Bronchial epithelial cell (primary cell): ENCODE data around the gene FGD4. TPM values are rescaled to one million over a fixed set of nuclear protein-coding genes. Genes with fewer than 3 reads are reported as not detected.
"Not testable (repeated sequence)": the region's sequence is repeated elsewhere in the genome, so short reads cannot be mapped to it uniquely, and the experiment has no call there.

Experiments used
- DNase-seq: peaks from one replicate; pipeline ENCODE4 v3.0.0-alpha.2; 2010; ENCODE audit warnings: low read depth
- FAIRE-seq: peaks from 2 replicates; lab custom pipeline; 2011; peaks lifted over from hg19 to GRCh38; lab: Jason Lieb, UNC
- H3K27me3 ChIP-seq: 2 replicates; pipeline ENCODE4 v1.5.1; 2011; ENCODE audit warnings: low read length; ENCODE audit not compliant: control insufficient read depth, insufficient read depth
- H3K36me3 ChIP-seq: 2 replicates; pipeline ENCODE4 v1.5.1; 2011; ENCODE audit warnings: low read length; ENCODE audit not compliant: control insufficient read depth, insufficient read depth
- H3K4me3 ChIP-seq: 2 replicates; pipeline ENCODE4 v1.5.1; 2011; ENCODE audit warnings: mild to moderate bottlenecking, low read depth, low read length, control low read depth
- total RNA-seq: library from RNA; depleted of rRNA; stranded (reverse); fragments of >200 nt; gene quantifications from 2 replicates; pipeline ENCODE4 v1.2.1, GENCODE V29; 2014
- TF ChIP-seq, protein P1 (sequence below): IDR thresholded peaks from 2 replicates; pipeline ENCODE4 v1.5.1; 2011; ENCODE audit warnings: mild to moderate bottlenecking, moderate library complexity, low read length, control low read depth, inconsistent platforms; ENCODE audit not compliant: insufficient read depth, severe bottlenecking

The FGD4 gene
- total RNA-seq, 1 donor from 2014 or later, result 22.9 TPM

DNA sequence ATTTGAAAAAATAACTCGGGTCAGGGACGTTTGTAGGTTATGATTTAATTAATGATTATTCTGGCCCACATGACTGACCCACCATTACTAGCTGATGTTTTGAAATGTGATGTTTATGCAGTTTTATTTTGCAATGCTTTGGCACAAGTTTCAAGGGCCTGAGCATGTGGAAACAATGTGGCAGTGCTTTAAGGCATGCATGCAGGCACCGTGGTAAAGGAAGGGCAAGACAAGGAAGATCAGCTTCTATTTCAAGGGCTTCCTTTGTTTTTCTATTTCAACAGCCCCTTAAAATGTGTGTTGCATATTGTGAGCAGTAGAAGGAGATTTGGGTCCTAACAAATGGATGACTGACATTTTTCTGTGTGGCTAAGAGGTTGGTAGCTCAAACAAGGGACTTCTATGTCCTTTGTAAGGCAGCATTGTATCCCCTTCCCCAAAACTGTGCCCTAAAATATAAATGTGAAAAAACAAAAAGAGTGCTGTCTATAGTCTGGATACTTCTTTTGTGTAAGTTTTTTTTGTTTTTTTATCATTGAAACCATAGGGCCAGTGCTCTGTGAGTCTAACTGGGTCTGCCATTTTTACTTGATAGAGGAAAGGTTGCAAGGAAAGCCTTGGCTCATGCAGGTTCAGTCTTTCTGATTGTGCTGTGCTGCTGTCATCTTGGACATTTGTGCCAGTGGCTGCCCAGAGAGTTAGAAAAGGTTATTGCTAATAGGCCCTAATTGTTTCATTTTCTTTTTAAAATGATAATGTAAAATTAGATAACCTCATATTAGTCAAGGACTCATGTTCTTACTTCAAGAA is 103.5 kb downstream of the FGD4 start:
- H3K27me3 ChIP-seq, result no peaks in the 10 kb centered on the region
- DNase-seq, result peak; percentile 71
- no peak overlapping the region for H3K4me3 ChIP-seq
- no peaks in the 10 kb centered on the region for H3K36me3 ChIP-seq
- FAIRE-seq, result no peak
- TF ChIP-seq, protein P1, sequence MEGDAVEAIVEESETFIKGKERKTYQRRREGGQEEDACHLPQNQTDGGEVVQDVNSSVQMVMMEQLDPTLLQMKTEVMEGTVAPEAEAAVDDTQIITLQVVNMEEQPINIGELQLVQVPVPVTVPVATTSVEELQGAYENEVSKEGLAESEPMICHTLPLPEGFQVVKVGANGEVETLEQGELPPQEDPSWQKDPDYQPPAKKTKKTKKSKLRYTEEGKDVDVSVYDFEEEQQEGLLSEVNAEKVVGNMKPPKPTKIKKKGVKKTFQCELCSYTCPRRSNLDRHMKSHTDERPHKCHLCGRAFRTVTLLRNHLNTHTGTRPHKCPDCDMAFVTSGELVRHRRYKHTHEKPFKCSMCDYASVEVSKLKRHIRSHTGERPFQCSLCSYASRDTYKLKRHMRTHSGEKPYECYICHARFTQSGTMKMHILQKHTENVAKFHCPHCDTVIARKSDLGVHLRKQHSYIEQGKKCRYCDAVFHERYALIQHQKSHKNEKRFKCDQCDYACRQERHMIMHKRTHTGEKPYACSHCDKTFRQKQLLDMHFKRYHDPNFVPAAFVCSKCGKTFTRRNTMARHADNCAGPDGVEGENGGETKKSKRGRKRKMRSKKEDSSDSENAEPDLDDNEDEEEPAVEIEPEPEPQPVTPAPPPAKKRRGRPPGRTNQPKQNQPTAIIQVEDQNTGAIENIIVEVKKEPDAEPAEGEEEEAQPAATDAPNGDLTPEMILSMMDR, result no peak

DNA sequence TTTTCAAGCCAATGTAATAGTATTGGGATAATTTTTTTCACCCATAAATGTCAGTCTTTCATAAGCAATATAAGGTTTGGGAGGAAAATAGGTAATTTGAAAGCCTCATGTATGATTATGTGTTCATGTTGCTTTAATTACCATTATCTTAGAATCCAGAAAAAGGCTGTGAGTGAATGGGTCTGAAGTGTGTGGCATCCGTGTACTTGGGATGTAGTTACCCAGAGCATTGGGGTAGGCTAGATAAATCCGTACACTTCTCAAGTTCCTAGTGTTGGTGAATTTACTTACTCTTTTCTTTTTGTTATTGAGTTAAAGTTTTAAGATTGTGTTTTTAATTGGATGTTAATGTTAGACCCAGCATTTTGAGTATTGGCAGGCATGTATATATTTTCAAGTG is 104.4 kb downstream of the FGD4 start:
- DNase-seq (no peak), FAIRE-seq (no peak)
- Histone ChIP-seq H3K36me3 (no peaks in the 10 kb centered on the region), H3K27me3 (no peaks in the 10 kb centered on the region), H3K4me3 (no peak overlapping the region)
- TF ChIP-seq, protein P1, result no peak

DNA sequence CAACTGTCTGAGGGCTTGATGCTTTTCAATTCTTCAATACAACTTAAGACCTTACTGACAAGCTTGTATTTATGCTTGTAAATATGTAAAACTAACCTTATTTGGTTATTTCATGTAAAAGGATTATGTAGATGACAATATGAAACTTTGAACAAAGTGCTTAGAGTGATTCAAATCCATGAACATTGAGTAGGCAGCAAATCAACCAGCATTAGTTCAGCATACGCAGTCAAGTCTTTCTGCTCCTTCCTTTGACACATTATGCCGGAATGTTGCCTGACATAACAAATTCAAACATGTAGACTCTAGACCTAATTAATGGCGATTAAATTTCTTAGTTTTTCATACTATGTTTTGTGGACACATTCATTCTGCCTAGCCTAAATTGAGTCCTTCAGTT is 105.2 kb downstream of the FGD4 start:
- Histone ChIP-seq H3K27me3 (no peaks in the 10 kb centered on the region), H3K4me3 (no peak overlapping the region), H3K36me3 (no peaks in the 10 kb centered on the region)
- TF ChIP-seq, protein P1, result no peak
- DNase-seq, result peak; percentile 90
- FAIRE-seq, result no peak

DNA sequence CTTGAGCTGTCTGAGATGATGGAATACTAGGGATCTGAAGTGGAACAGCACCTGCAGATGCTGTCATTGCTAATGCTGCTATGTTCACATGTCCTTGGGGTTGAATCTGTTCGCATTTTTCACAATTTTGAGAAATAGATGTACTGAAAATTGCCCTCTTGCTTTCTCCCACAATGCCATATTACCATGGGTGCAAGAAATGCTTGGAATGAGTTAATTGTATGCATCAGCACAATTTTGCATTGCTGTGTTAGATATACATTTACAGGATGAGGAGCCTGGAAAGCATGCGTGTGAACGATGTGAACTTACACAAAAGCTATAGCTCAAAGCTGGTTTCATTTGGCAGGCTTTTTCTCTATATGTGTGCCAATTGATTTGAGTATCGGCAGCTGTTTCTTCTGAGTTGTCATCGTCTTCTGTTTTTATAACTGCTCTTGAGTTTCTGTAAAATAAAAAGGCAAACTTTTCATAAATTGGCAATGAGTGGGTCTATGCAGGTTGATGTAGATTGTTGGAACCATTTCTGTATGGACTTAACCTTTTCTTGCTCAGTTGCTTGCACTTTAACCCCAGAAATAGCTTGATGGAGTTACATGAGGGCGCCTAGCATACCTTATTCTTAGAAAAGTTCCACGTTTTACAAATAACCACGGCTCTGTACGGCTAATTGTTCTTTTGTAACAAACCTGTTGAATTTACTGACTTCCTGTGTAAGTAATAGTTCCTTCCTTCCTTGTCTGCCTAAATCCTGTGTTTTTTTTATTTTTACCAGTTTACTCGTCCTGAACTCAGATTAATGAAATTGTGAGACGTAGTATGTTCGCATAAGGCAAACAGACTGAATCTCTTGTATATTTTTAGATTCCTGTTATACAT is 105.9 kb downstream of the FGD4 start:
- DNase-seq, result peak; percentile 22
- Histone ChIP-seq H3K4me3 (no peak overlapping the region), H3K27me3 (no peaks in the 10 kb centered on the region), H3K36me3 (no peaks in the 10 kb centered on the region)
- TF ChIP-seq, protein P1, result no peak
- no peak for FAIRE-seq

DNA sequence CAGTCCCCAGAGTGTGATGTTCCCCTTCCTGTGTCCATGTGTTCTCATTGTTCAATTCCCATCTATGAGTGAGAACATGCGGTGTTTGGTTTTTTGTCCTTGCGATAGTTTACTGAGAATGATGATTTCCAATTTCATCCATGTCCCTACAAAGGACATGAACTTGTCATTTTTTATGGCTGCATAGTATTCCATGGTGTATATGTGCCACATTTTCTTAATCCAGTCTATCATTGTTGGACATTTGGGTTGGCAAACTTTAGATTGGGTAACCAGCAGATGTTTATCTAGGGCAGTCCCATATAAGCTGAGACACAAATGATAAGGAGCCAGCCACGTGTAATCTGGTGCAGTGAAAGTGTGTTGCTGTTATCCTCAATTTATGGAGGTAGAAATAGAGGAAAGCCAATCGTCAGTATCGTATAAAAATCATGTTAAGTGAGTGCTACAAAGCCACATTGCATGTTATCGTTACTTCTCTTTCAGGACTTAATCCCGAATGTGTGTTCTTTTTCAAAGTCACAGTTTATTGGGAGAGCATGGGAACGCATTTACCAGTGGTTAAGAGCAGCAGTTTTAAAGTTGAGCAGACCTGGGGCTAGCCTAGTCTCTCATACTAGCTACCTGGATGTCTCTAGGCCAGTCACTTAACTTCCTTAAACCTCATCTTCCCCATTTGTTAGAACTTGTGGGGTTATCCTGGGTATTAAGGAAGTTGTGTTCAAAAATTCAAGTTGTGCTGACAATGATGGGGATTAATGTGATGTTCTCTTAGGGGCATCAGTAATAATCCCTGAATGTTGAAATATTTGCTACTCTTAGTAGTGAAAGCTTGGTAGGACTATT is 108.0 kb downstream of the FGD4 start:
- not testable (repeated sequence) for FAIRE-seq, H3K27me3 ChIP-seq, H3K36me3 ChIP-seq, DNase-seq, H3K4me3 ChIP-seq
